A549 (cell line): ENCODE data around the gene DTHD1.

Source experiments
- ELK1 ChIP-seq: fragments of 150-350 bp; IDR thresholded peaks from 2 replicates; pipeline ENCODE4 v1.6.1; 2014; ENCODE audit warnings: low read depth, mild to moderate bottlenecking, low read length
- EP300 ChIP-seq, 2 experiments: fragments of >200 bp; sonication (Bioruptor Twin); formaldehyde crosslinking; IDR thresholded peaks; 2 replicates in 1 of 2; 3 replicates in 1 of 2; pipeline ENCODE4 v1.6.1; 2016 to 2017
- POLR2AphosphoS2 ChIP-seq: conservative IDR thresholded peaks from 2 replicates; pipeline ENCODE4 v1.6.1; 2012; ENCODE audit warnings: low read length, improper control_type of control experiment, inconsistent platforms
- TF ChIP-seq, protein P1 (sequence below): fragments of >200 bp; sonication (Bioruptor Twin); formaldehyde crosslinking; IDR thresholded peaks from 3 replicates; pipeline ENCODE4 v1.5.1; 2016

- TF ChIP-seq ELK1 (no peak), POLR2AphosphoS2 (no peak), EP300 (IDR thresholded peaks at IDR 0.05) (no peak)
- TF ChIP-seq, protein P1, sequence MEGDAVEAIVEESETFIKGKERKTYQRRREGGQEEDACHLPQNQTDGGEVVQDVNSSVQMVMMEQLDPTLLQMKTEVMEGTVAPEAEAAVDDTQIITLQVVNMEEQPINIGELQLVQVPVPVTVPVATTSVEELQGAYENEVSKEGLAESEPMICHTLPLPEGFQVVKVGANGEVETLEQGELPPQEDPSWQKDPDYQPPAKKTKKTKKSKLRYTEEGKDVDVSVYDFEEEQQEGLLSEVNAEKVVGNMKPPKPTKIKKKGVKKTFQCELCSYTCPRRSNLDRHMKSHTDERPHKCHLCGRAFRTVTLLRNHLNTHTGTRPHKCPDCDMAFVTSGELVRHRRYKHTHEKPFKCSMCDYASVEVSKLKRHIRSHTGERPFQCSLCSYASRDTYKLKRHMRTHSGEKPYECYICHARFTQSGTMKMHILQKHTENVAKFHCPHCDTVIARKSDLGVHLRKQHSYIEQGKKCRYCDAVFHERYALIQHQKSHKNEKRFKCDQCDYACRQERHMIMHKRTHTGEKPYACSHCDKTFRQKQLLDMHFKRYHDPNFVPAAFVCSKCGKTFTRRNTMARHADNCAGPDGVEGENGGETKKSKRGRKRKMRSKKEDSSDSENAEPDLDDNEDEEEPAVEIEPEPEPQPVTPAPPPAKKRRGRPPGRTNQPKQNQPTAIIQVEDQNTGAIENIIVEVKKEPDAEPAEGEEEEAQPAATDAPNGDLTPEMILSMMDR: no peak
Observed at GRCh38 chr4:36385951-36386571, 104.6 kb downstream of the DTHD1 start.
